Heart right ventricle (tissue), 16 donors: Measurements from ENCODE around the gene GJB2. TPM values are rescaled to one million over a fixed set of nuclear protein-coding genes. Genes with fewer than 3 reads are reported as not detected.
A peak's percentile ranks its signal among the peaks of the same experiment; 100 is the strongest.

Experiments
- ATAC-seq, 8 donors: fragments of 200-7000 bp; cut with Tn5 transposase; one replicate each; pipeline ENCODE4 v1.9.1; 2020; ENCODE audit warnings: mild to moderate bottlenecking in 8 of 8, moderate library complexity in 8 of 8, moderate number of reproducible peaks in 1 of 8
- DNase-seq, 2 donors: peaks; one replicate each; pipeline ENCODE4 v3.0.0-alpha.2; 2020
- H3K27ac ChIP-seq, 10 donors: fragments of 200-600 bp; sonication (generic) in 2 of 10; one replicate each; pipeline versions ENCODE4 v1.5.0 to v1.8.0; 2020 to 2022; ENCODE audit warnings: mild to moderate bottlenecking in 3 of 10
- H3K27me3 ChIP-seq, 7 donors: fragments of 200-600 bp; one replicate each; pipeline ENCODE4 v1.8.0; 2021 to 2022; ENCODE audit warnings: mild to moderate bottlenecking in 2 of 7
- H3K36me3 ChIP-seq, 9 donors: fragments of 200-600 bp; sonication (generic) in 1 of 9; one replicate each; pipeline versions ENCODE4 v1.5.0 to v1.8.0; 2020 to 2022; ENCODE audit warnings: mild to moderate bottlenecking in 2 of 9
- H3K4me1 ChIP-seq, 9 donors: fragments of 200-600 bp; sonication (generic) in 1 of 9; one replicate each; pipeline versions ENCODE4 v1.5.0 to v1.8.0; 2020 to 2022; ENCODE audit warnings: mild to moderate bottlenecking in 4 of 9
- H3K4me3 ChIP-seq, 10 donors: fragments of 200-600 bp; sonication (generic) in 2 of 10; one replicate each; pipeline versions ENCODE4 v1.5.0 to v1.8.0; 2020 to 2022; ENCODE audit warnings: mild to moderate bottlenecking in 7 of 10, moderate library complexity in 2 of 10
- H3K9me3 ChIP-seq, 11 donors: fragments of 200-600 bp in 10 of 11; sonication (generic) in 2 of 11; one replicate each; pipeline versions ENCODE4 v1.5.0 to v1.8.0; 2013 to 2022; ENCODE audit warnings: mild to moderate bottlenecking in 2 of 11, control low read depth in 1 of 11, moderate library complexity in 1 of 11
- CTCF ChIP-seq, 9 donors: fragments of 200-600 bp; sonication (generic) in 2 of 9; IDR thresholded peaks; one replicate each; pipeline versions ENCODE4 v1.5.0 to v1.8.0; 2021 to 2022; ENCODE audit warnings: antibody characterized with exemption in 9 of 9, mild to moderate bottlenecking in 5 of 9, moderate library complexity in 1 of 9
- WGBS, 2 donors: extraction: QIAGEN DNeasy Blood & Tissue Kit; methylation state at CpG; one replicate each; pipeline ENCODE4 v1.1.7; 2013; ENCODE audit warnings: inconsistent platforms in 1 of 2; 5-methylcytosine and 5-hydroxymethylcytosine counted together
- intact Hi-C, 10 donors: fragments of 100-400 bp; cut with DNase I; formaldehyde crosslinking; loops; one replicate each; pipeline versions ENCODE4 v1.11.1 to v1.14.2; 2022
- polyA plus RNA-seq, 2 donors: library from polyadenylated mRNA; stranded (reverse); fragments of 200-250 nt; gene quantifications; one replicate each; pipeline ENCODE4 v1.2.3, GENCODE V29; 2013
- total RNA-seq, 10 donors: library from RNA; stranded (reverse); fragmentation: NEBNext Ultra II Directional in 3 of 10; extraction: Animal tissue kit (Norgen Biotek cat#: 25700) in 3 of 10; gene quantifications; one replicate each; pipeline versions ENCODE4 v1.2.1 to v1.2.4, GENCODE V29; 2021 to 2023
- donor health status: Arrhythmogenic right ventricular cardiomyopathy.
- donor health status: ischemic (EF 13 %, LVEDD 7.1; RV severe dilation, severe dysfunction).
- donor health status: healthy with polysubstance abuse.
- donor health status: DM: no; HTN: yes; CAD: no.
- donor health status: DM: no; HTN: no; CAD: no.
- donor health status: ischemic (EF 25% LVEDD 6.9; RV normal size, moderate dysfunction).
- donor health status: ischemic (EF 25% LVEDD 5.7; RV mildly dilated, moderate dysfunction).
- donor health status: healthy.
- donor health status: DM: yes; HTN: yes; CAD: no.
- donor health status: Ischemic cardiomyopathy.
- donor health status: ischemic (EF 35%, LVEDD 5.7; RV mildly dilated, moderate dysfunction).
- donor health status: nonischemic (EF 11% LVEDD 7.7; RV severe dilation, severe dysfunction).
- donor health status: DM: yes; HTN: yes; CAD: no.
- donor health status: PGD.
- donor health status: ischemic (EF 29% LVEDD 5.4; RV normal size, mild dysfunction).
- donor health status: nonischemic (EF 23%, LVEDD 6.1; RV moderate dilation, normal function).

Gene GJB2
- total and polyA plus RNA-seq, 12 donors, result 0.09 to 0.90 (median 0.28) TPM; not detected in 1

- WGBS, 2 donors, result 19% methylated on average over 5 of the region's 5 CpGs
- H3K4me1 ChIP-seq, result peaks cover 0 to 10% (median 3%) of the 10 kb centered on the region in 9 donors
- H3K27me3 ChIP-seq, result peaks cover 0 to 62% (median 40%) of the 10 kb centered on the region in 7 donors
- ATAC-seq (peak; percentile 72 to 87 (median 79)), DNase-seq (no peak)
- intact Hi-C loops, result loop anchor here in 8 of 10 donors (5.0 to 10.0 kb wide), 4 partner anchors 305 to 742 kb away; no protein-coding TSS in a partner anchor
- no peaks in the 10 kb centered on the region for H3K36me3 ChIP-seq
- no peak overlapping the region for H3K4me3 ChIP-seq
- H3K9me3 ChIP-seq, result no peaks in the 10 kb centered on the region
- no peak overlapping the region for H3K27ac ChIP-seq
- TF ChIP-seq CTCF (IDR thresholded peaks at IDR 0.05), result peak; percentile 60 to 88 (median 81)
These were observed 10.4 kb downstream of the GJB2 start for GRCh38 chr13:20182231-20182846.

GRCh38 chr13:20181188-20181587 is 11.6 kb downstream of the GJB2 start:
- no peaks in the 10 kb centered on the region for H3K36me3 ChIP-seq
- H3K9me3 ChIP-seq, result no peaks in the 10 kb centered on the region
- H3K4me3 ChIP-seq, result no peak overlapping the region
- H3K27me3 ChIP-seq, result peaks cover 0 to 63% (median 50%) of the 10 kb centered on the region in 7 donors
- ATAC-seq, result peak in 2 of 8 donors; percentile 26 to 57
- TF ChIP-seq CTCF (IDR thresholded peaks at IDR 0.05), result no peak
- H3K27ac ChIP-seq, result no peak overlapping the region
- peaks cover 0 to 12% (median 3%) of the 10 kb centered on the region in 9 donors for H3K4me1 ChIP-seq
- intact Hi-C loops, result loop anchor here in 8 of 10 donors (5.0 to 10.0 kb wide), 4 partner anchors 306 to 744 kb away; no protein-coding TSS in a partner anchor
- 30 to 50% methylated on average over 3 of the region's 3 CpGs for WGBS, 2 donors
- DNase-seq, result no peak

- no peak for ATAC-seq
- Histone ChIP-seq H3K4me3 (no peak overlapping the region), H3K36me3 (no peaks in the 10 kb centered on the region), H3K9me3 (no peaks in the 10 kb centered on the region), H3K27ac (no peak overlapping the region), H3K4me1 (peaks cover 0 to 23% (median 0%) of the 10 kb centered on the region in 9 donors), H3K27me3 (peaks cover 0 to 77% (median 45%) of the 10 kb centered on the region in 7 donors)
- 69 to 79% methylated on average over 5 of the region's 5 CpGs for WGBS, 2 donors
- intact Hi-C loops, result no loop called here
- TF ChIP-seq CTCF (IDR thresholded peaks at IDR 0.05), result no peak
- DNase-seq, result no peak
These were observed 14.6 kb downstream of the GJB2 start for GRCh38 chr13:20178156-20178555.

- 40 to 46% methylated on average over 50 to 67 of the region's 67 CpGs for WGBS, 2 donors
- peaks cover 0 to 21% (median 0%) of the 10 kb centered on the region in 9 donors for H3K4me1 ChIP-seq
- H3K36me3 ChIP-seq, result no peaks in the 10 kb centered on the region
- H3K27ac ChIP-seq, result no peak overlapping the region
- ATAC-seq (peak in 2 of 8 donors; percentile 10 to 54), DNase-seq (no peak)
- peaks cover 0 to 77% (median 45%) of the 10 kb centered on the region in 7 donors for H3K27me3 ChIP-seq
- H3K9me3 ChIP-seq, result no peaks in the 10 kb centered on the region
- TF ChIP-seq CTCF (IDR thresholded peaks at IDR 0.05), result no peak
- H3K4me3 ChIP-seq, result peak overlapping the region in 8 of 10 donors; percentile 10 to 43 (median 27)
- intact Hi-C loops, result no loop called here
These were observed 15.5 kb downstream of the GJB2 start for GRCh38 chr13:20177049-20177831.
